ENCODE data around the gene CXCL3. TPM values are rescaled to one million over a fixed set of nuclear protein-coding genes. Genes with fewer than 3 reads are reported as not detected.

Gene CXCL3
- total and polyA plus RNA-seq, 9 of the 15 experiments (the other 6 are each of a cell fraction or from before 2014, with no cell fraction given) = 2.3 to 8.9 (median 6.1) TPM

GRCh38 chr4:74016068-74016467 is 22.4 kb downstream of the CXCL3 start (continued):
- no peak for TF ChIP-seq MYC (IDR thresholded peaks at IDR 0.05; ENCODE audit: low read depth, low read length)
- no peak for TF ChIP-seq MYC (CRISPR knock-in tag; IDR thresholded peaks at IDR 0.05; ENCODE audit: borderline replicate concordance, low read depth)
- no peak for TF ChIP-seq ARID3A (IDR thresholded peaks at IDR 0.05; ENCODE audit: borderline replicate concordance, low read depth, low read length)
- no peak for TF ChIP-seq ZBTB34 (CRISPR knock-in tag; IDR thresholded peaks at IDR 0.05)
- no peak for TF ChIP-seq ZNF143 (CRISPR knock-in tag; IDR thresholded peaks at IDR 0.05)
- TF ChIP-seq CEBPG (CRISPR knock-in tag; IDR thresholded peaks at IDR 0.05) = no peak
- no peak for TF ChIP-seq CEBPG (tag; conservative IDR thresholded peaks at IDR 0.05 in 1 of 2, IDR thresholded peaks at IDR 0.05 in 1 of 2)

Data from K562 (cell line).